GM03348 (cell line): Measurements from ENCODE around the gene PSEN2.
"Not testable (repeated sequence)": the region's sequence is repeated elsewhere in the genome, so short reads cannot be mapped to it uniquely, and the experiment has no call there.

Experiments
- DNase-seq: peaks from one replicate; pipeline ENCODE4 v3.0.0; 2012; ENCODE audit warnings: low spot score

PSEN2 gene

DNA sequence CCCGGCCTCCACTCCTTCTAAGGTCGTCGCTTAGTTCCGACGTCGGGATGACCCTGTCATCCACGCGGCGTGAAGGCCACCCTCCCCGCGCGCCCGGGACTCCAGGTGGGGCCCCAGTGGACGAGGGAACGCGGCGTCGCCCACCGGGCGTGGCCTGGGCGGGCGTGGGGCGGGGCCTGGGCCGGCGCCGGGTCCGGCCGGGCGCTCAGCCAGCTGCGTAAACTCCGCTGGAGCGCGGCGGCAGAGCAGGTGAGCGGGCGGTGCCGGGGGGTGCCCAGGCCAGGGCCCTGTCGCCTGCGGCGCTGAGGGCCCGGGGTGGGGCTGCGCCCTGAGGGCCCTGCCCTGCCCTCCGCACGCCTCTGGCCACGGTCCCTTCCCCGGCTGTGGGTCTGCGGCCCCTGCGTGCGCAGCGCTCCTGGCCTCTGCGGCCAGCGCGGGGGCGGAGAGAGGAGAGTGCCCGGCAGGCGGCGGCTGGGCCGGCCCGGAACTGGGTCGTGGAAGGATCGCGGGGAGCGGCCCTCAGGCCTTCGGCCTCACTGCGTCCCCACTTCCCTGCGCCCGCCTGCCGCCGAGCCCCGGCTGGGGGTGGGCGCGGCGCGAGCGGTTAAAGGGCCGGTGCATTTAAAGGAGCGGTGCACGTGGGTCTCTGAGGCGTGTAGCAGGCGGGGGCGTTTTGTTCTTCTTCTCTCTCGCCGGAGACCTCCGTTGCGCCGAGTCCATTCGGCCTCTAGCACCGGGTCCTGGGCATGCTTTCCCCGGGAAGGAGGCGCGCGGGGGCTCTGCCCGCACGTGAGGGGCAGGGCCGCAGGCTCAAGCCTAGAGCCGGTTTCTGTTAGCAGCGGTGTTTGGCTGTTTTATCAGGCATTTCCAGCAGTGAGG is at the start of gene PSEN2:
Gene PSEN2, plus strand, starts transcription at position 216 of the 879 bp plus-strand sequence. CDS start 11,292 bp downstream, outside the sequence.
- DNase-seq = peak; percentile 91

DNA sequence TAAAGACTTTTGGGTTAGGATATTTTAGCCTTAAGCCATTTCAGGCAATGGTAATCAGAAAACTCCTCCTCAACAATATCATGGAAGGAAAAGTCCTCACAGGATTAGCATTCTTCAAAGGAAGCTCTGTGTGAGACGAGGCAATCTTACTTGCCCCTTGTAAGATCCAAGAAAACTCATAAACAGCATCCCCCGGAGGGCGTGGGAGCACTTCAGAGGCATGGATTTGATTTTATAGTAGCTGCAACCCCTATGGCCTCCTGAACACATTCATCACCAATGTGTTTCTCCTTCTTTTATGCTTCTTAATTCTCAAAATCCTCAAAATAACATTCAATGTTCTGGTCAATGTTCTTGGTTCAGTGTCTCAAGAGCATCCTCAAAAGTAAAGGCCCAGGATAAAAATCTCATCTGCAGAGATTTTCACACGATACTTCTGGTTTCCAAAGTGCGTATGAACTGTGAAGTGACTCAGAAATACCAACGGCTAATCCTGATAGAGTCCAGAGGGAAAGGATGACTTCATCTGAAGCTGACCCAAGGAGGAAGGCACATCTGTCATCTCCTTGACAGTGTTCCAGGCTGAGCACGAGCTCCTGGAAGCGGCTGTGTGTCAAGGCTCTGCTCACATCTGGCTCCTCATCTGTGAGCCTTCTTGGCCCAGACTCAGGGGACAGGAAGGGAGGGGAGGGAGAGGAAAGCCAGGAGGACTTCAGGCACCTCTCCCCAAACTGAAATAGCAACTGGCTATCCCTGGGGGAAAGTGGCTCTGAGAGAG is 49.3 kb upstream of the PSEN2 start:
- DNase-seq = peak; percentile 92

DNA sequence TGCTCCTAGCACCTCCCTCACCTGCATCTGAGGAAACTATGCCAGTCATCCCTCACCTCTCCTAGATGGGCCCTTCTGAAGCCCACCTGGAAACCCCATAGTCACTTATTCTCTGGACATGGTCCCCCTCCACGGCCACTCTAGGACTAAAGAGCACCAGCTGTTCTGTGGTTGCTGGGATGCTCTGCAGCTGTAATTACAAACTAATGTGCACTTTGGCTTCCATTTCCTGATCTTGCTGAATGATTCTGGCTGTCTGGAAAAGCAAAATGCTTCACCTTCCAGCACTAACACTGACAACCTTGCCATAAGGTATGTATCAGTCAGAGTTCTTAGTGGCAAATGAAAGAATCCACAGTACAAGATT is 48.7 kb upstream of the PSEN2 start:
- peak; percentile 38 for DNase-seq

DNA sequence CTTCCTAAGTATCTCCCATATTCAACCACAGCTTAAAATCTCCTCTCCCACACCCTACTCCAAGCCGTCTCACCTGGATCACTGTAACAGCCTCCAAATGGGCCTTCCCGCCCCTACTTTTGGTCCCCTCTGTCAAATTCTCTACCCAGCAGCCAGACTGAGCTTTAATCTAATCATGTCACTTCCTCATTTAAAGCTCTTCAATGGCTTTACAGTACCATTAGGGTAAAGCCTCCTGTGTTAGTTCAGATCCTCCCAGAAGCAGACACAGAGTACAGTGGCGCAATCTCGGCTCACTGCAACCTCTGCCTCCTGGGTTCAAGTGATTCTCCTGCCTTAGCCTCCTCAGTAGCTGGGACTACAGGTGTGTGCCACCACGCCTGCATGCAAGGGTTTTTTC is 46.8 kb upstream of the PSEN2 start:
- DNase-seq = no peak

DNA sequence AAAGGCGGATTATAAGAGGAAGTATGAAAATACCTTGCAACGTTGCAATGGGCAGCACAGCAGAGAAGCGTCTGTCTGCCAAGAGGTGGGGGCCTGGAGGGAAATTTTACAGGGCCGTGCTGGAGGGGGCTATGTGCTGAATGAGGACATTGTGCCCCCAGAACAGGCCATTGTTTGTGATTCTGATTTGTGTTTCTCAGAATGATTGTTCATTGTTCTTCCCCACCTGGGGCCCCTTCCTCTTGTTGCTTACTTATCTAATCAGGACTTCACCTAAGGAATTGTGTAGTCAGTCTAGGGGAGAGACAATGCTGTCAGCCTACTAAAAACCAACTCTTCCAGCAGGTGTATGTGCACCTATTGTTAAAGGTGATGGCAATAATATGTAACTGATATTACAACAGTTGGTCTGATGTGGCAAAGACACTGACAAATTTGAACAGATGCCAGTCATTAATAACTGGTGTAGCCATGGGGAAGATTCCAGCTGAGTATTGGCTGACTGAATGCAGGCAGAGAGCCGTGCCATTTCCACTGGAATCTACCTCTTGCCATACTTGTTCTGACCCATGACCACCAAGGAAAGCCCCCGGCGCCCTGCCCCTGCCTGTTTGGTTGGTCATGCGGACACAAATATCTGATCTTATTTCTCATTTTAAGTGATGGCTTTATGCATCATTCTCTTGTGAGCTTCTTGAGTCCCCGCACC is 45.2 kb upstream of the PSEN2 start:
- no peak for DNase-seq

DNA sequence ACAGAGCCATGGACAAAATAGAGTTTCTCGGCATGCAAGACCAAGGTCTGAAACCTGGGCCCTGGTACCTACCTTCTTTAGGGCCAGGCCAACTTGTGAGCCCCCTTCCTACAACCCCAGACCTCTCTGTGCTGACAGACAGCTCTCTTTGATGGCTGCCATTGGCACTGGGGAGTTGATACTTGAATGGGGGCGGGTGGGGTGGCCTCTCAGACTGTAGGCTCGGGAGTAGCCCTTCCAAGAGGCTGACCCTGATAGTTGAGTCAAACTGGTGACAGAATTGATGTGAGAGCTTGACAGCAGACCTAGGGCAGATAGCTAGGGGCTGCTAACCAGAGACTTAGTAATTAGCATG is 44.7 kb upstream of the PSEN2 start:
- DNase-seq = no peak

DNA sequence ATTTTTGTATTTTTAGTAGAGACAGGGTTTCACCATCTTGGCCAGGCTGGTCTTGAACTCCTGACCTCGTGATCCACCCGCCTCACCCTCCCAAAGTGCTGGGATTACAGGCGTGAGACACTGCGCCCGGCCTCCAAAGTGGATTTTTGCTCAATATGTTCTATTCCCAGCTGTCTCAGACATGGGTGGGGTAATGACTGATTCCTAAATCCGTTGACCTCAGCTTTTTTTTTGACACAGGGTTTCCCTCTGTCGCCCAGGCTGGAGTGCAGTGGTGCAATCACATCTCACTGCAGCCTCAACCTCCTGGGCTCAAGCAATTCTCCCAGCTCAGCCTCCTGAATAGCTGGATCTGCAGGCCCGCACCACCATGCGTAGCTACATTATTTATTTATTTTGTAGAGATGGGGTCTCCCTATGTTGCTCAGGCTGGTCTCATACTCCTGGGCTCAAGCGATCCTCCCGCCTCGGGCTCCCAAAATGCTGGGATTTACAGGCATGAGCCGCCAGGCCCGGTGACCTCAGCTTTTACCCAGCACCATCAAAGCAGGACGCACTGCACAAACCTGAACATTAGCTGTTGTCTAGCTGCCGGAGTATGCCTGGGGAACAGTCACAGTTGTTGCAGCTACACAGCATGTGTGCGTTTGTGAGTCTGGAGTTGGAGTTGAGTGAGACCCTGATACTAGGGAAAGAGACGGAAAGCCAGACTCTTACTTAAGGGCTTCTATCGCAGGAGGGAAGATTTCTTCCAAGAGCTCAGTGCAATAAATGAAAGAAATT is 43.7 kb upstream of the PSEN2 start:
- no peak for DNase-seq

DNA sequence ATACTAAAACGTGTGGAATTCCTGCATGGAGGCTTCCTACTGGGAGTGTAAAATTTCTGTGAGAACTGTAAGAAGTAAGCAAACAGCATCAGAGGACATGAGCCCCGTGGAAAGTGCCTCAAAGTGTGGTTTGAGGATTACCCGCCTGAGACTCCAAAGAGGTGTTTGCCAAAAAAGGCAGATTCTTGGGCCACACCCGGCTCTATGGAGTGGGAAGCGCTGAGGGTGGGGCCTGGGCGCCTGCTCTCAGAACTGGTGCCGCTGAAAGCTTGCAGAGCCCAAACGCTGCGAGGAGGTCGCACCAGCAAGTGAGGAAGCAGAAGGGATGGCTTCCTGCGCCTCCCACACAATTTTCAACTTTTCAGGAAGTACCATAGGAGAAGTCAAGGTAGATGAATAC is 43.0 kb upstream of the PSEN2 start:
- peak; percentile 69 for DNase-seq

DNA sequence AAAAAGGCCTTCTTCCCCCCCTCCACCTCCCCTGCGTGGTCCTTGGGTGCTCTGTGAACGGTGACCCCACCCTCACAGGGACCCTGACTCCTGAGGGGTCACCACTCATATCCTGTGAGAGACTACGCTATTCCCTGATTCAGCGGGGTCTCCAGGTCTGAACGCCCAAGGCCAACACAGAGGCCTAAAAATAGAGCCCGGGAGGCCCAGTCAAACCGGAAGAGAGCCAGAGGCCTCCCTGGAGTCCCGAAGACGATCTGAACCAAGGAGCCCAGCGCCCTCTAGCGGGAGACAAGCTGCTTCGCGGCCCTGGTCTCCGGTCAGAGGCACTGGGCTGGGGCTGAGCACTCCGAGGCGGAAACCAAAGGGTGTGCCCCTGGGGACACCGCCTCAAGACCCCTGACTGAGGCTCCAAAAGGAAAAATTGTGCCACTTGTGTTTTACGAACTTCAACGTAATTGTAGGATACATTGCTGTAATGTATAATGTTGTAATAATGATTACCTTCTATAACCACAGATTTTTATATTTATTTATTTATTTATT is 42.4 kb upstream of the PSEN2 start:
- DNase-seq = peak; percentile 95

DNA sequence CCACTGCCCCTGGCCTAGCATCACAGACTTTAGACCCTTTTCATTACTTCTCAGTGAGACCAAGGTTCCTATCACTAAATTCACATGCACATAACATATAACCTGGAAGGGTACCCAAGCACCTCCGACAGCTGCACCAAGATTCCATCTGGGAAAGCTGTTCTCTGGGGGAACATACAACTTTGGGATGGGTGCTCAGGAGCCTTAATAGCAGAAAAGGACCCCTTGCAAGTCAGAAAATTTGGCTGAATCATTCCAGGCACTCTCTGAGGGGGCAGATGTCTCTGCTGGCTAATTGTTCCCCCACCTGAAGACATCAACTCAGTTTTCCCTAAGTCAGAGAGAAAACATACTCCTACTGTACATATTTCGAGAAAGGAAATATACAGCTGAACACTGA is 41.3 kb upstream of the PSEN2 start:
- no peak for DNase-seq

DNA sequence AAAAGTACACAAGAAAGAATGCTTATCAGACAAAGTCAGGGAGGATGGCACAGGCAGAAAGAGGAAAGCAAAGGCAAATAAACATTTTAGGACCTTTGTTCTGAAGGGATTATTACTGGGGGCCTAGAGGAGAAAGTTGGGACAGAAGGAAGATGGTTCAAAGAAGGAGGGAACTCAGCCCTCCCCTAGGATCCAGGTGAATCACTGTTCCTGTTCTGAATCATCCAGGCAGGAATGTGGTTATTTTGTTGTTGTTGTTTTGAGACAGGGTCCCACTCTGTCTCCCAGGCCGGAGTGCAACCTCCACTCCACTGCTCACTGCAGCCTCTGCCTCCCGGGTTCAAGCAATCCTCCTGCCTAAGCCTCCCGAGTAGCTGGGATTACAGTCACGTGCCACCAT is 38.5 kb upstream of the PSEN2 start:
- no peak for DNase-seq

DNA sequence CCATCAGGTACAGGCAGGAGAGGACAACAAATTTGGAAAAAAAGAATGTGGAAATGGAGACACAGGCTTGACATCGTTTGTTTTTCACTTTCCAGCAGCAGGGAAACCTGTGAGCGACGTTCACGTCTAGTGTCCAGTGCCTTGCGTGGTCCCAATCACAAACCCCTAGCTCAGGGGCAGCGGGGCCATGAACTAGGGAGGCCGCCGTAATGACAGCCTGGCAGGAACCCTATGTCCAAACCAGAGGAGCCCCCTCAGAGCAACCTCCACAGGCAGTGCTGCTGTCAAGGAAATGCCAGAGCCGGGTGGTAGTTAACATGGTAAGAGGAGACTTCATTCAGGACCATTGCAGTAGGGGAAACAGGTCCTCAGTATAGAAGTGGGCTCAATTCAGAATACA is 37.8 kb upstream of the PSEN2 start:
- no peak for DNase-seq

DNA sequence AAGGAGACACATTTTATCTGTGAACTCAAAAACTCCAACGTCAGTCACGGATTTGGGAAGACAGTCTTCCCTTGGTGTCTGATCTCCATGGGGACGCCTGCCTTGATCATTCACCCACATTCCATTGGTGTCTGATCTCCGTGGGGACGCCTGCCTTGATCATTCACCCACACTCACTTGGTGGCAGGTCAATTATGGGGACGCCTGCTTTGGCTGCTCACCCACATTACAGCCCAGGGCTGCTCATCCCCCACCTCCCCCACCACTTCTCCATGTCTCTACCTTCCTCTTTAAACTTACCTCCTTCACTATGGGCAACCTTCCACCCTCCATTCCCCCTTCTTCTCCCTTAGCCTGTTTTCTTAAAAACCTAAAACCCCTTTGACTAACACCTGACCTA is 36.2 kb upstream of the PSEN2 start:
- DNase-seq = not testable (repeated sequence)

DNA sequence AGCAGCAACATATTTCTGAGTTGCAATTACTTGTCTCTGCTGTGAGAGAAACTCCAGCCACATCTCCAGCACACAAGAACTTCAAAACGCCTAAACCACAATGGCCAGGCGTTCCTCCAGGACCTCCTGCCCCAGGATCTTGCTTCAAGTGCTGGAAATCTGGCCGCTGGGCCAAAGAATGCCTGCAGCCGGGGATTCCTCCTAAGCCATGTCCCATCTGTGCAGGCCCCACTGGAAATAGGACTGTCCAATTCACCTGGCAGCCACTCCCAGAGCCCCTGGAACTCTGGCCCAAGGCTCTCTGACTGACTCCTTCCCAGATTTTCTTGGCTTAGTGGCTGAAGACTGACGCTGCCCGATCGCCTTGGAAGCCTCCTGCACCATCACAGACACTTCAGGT is 35.0 kb upstream of the PSEN2 start:
- not testable (repeated sequence) for DNase-seq

DNA sequence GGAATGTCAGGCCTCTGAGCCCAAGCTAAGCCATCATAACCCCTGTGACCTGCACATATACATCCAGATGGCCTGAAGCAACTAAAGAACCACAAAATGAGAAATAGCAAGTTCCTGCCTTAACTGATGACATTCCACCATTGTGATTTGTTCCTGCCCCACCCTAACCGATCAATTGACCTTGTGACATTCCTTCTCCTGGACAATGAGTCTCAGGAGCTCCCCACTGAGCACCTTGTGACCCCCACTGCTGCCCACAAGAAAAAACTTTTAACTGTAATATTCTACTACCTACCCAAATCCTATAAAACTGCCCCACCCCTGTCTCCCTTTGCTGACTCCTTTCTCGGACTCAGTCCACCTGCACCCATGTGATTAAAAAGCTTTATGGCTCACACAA is 32.5 kb upstream of the PSEN2 start:
- not testable (repeated sequence) for DNase-seq

DNA sequence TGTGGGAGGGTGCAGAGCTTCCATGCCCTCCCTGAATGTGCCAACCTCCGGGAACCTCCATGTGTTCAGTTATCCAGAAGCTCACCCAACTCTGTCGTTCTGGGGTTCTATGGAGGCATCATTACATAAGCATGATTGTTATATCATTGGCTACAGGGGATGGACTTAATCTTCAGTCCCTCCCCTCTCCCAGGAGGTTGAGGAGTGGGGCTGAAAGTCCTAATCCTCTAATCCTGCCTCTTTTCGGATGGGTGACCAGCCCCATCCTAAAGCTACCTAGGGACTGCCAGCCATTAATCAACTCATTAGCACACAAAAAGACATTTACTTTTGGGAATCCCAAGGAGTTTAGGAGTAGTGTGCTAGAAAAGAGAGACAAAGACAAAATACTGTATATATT is 32.0 kb upstream of the PSEN2 start:
- DNase-seq = no peak

DNA sequence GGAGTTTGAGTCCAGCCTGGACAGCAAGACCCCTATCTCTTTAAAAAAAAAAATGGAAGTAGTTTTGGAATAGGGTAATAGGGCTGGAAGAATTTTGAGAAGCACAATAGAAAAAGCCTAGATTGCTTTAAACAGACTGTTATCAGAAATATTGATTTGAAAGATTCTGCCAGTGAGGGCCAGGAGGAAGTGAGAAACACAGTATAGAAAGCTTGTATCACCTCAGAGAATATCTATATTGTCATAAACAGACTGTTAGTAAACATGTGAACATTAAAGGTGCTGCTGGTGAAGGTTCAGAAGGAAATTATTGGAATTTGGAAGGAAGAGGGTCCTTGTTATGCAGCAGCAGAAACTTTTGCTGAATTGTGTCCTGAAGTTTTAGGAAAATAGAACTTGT is 24.8 kb upstream of the PSEN2 start:
- DNase-seq = no peak

DNA sequence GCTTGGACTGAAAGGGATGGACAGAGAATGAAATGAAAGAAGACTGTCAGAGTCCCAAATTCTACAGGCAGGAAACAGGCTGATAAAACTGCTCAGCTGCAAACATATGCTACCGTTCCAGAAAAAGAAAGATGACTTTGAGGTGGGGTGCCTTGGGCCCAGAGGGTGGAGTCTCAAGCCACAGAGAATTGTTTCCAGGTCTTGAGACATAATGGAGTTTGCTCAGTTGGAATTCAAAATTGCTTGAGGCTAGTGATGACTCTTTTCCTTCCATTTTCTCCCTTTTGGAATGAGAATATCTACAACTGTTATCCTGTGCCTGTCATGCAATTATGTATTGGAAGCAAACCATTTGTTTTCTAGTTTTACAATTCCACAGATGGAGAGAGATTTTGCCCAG is 23.6 kb upstream of the PSEN2 start:
- no peak for DNase-seq

DNA sequence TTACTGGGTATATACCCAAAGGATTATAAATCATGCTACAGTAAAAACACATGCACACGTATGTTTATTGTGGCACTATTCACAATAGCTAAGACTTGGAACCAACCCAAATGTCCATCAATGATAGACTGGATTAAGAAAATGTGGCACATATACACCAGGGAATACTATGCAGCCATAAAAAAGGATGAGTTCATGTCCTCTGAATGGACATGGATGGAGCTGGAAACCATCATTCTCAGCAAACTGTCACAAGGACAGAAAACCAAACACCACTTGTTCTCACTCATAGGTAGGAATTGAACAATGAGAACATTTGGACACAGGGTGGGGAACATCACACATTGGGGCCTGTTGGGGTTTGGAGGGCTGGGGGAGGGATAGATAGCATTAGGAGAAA is 15.9 kb upstream of the PSEN2 start:
- not testable (repeated sequence) for DNase-seq

DNA sequence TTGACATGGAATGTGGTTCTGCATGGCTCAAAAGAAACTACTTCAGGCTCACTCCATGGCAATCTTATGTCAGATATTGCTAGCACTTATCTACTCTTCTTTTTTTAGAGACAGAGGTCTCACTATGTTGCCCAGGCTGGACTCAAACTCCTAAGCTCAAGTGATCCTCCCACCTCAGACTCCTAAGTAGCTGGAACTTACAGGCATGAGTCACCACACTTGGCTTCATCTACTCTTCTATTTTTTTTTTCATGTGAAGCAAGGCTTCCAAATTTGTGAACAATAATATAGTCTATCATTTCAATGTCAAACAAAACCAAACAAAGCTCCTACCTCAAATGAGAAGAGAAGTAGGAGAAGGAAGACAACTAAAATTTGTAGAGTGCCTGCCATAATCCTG is 7.5 kb upstream of the PSEN2 start:
- DNase-seq = no peak

DNA sequence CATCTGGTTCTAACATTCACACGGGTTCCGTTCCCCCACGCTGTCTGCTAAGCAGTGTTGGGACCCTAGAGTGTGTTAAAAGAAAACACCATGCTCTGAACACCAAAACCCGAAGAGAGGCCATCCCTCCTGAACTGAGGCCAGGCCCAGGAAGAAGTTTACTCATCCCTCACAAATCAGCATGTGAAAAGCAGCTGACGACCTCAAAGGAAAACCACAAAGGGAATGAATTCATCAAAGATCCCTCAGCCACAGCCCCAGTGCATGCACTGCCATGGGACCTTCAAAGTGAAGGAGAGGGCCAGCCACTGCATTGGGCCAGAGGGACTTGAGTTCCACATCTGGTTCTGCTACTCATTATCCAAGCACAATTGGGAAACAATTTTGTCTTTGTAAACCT is 7.0 kb upstream of the PSEN2 start:
- peak; percentile 63 for DNase-seq

DNA sequence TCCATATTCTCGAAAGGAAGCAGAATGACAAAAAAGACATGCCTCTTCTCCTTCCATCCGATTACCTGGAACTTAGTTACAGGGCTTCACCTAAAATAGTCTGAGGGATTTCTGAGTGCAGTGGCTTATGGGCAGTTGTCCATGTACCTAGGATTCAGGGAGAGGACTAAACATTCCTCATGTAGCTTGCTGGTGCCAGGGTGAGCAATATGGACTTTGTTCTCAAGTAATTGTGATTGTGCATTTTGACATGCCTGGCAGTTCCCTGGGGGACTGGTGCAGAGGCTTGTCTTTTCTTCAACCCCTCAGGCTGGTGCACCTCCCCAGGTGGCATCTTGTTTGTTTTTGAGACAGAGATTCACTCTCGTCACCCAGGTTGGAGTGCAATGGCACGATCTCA is 6.1 kb upstream of the PSEN2 start:
- DNase-seq = no peak
